Measurements from ENCODE around the gene TMEM131.

- TF ChIP-seq POLR2A (IDR thresholded peaks at IDR 0.05) (no peak), CTCF (IDR thresholded peaks at IDR 0.05) (no peak)
These were observed 81.0 kb downstream of the TMEM131 start for GRCh38 chr2:97914691-97915213.
